ENCODE results near the gene GLI1.
"Not testable (repeated sequence)": the region's sequence is repeated elsewhere in the genome, so short reads cannot be mapped to it uniquely, and the experiment has no call there.

Gene GLI1

DNA sequence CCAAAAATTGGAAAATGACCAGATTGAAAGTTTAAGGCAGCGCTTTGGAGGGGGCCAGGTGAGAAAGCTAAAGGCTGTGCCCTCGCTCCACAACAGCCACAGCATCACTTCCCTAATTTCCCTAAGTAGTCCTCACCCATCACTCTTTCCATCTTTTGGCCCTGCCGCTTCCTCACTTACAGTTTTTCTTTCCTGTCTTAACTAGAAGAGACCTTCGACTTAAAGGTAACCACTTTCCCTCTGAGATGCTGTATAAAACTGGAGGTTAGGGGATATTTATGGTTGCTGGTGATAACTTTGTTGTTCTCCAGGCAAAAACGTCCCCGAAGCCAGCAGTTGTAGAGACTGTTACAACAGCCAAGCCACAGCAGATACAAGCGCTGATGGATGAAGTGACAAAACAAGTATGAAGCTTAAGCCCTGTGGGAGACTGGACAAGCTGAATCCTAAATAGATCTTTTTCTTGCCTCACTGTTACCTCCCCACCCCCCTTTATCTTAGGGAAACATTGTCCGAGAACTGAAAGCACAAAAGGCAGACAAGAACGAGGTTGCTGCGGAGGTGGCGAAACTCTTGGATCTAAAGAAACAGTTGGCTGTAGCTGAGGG is 56.5 kb downstream of the GLI1 start:
- Histone ChIP-seq H3K27me3 (ENCODE audit: insufficient read depth, low read length, poor library complexity) (no peaks in the 10 kb centered on the region), H3K23ac (ENCODE audit: low read length) (no peak overlapping the region), H3K9ac (ENCODE audit: low read length) (no peak overlapping the region), H3K36me3 (ENCODE audit: control insufficient read depth, insufficient read depth, low read length) (peaks cover 39% of the 10 kb centered on the region), H3K18ac (ENCODE audit: low read length) (no peak overlapping the region), H3K27ac (ENCODE audit: low read depth, low read length) (no peak overlapping the region), H4K8ac (ENCODE audit: low read depth, low read length) (no peak overlapping the region), H2AK5ac (ENCODE audit: low read length) (no peak overlapping the region), H4K5ac (ENCODE audit: low read length) (no peak overlapping the region), H3K79me2 (ENCODE audit: control insufficient read depth, insufficient read depth, low read length) (peaks cover 5% of the 10 kb centered on the region), H3K56ac (ENCODE audit: low read length) (no peak overlapping the region), H2BK120ac (ENCODE audit: low read depth, low read length) (no peak overlapping the region), H3K79me1 (ENCODE audit: low read length) (peaks cover 6% of the 10 kb centered on the region), H3K4me2 (ENCODE audit: low read length) (no peak overlapping the region), H2BK5ac (ENCODE audit: low read length) (no peak overlapping the region), H3K4me1 (ENCODE audit: control insufficient read depth, low read depth, low read length) (peaks cover 2% of the 10 kb centered on the region), H2BK15ac (replicated peaks; ENCODE audit: low read depth) (no peak overlapping the region), H3K4me3 (ENCODE audit: low read length) (no peak overlapping the region), H3K4ac (ENCODE audit: low read depth, low read length) (no peak overlapping the region)
- no CpG with 5 or more reads among the region's 11 CpGs for WGBS (ENCODE audit: extremely low coverage, insufficient coverage, low lambda C conversion rate)
- DNase-seq: no peak

DNA sequence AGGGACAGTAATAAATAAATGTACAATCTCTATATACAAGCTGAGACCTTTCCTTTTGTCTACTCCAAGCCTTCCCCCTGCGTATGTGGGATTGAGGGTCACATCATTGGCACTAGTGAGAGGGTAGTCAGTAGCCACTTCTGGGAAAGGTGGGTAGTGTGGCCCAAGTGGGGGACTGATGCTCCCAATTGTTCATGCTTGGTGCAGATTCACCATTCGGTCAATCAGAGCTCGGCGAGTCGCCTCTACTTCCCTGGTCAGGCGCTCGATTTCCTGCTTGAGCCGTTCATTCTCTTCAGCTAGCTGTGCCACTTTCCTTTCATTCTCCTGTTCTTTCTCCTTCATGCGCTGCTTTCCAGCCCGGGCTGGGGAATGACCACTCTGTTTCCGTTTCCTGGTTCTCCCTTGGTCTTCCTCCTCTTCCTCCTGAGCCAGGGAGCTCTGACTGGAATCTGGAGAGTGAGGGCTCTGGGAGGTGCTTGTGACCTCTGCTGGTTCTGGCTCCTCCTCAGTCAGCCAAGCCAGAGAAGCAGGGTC is 57.1 kb downstream of the GLI1 start:
- no peak overlapping the region for H2BK120ac ChIP-seq (ENCODE audit: low read depth, low read length)
- H3K4ac ChIP-seq (ENCODE audit: low read depth, low read length): no peak overlapping the region
- H2AK5ac ChIP-seq (ENCODE audit: low read length): no peak overlapping the region
- no peak overlapping the region for H3K4me2 ChIP-seq (ENCODE audit: low read length)
- H2BK15ac ChIP-seq (replicated peaks; ENCODE audit: low read depth): no peak overlapping the region
- H3K4me3 ChIP-seq (ENCODE audit: low read length): no peak overlapping the region
- H3K56ac ChIP-seq (ENCODE audit: low read length): no peak overlapping the region
- peaks cover 36% of the 10 kb centered on the region for H3K36me3 ChIP-seq (ENCODE audit: control insufficient read depth, insufficient read depth, low read length)
- H3K27me3 ChIP-seq (ENCODE audit: insufficient read depth, low read length, poor library complexity): no peaks in the 10 kb centered on the region
- H4K5ac ChIP-seq (ENCODE audit: low read length): no peak overlapping the region
- H2BK5ac ChIP-seq (ENCODE audit: low read length): no peak overlapping the region
- H3K23ac ChIP-seq (ENCODE audit: low read length): peak overlapping the region; percentile 74
- H3K79me2 ChIP-seq (ENCODE audit: control insufficient read depth, insufficient read depth, low read length): peaks cover 5% of the 10 kb centered on the region
- H3K4me1 ChIP-seq (ENCODE audit: control insufficient read depth, low read depth, low read length): peaks cover 6% of the 10 kb centered on the region
- DNase-seq: no peak
- H4K8ac ChIP-seq (ENCODE audit: low read depth, low read length): no peak overlapping the region
- no CpG with 5 or more reads among the region's 11 CpGs for WGBS (ENCODE audit: extremely low coverage, insufficient coverage, low lambda C conversion rate)
- peaks cover 6% of the 10 kb centered on the region for H3K79me1 ChIP-seq (ENCODE audit: low read length)
- H3K27ac ChIP-seq (ENCODE audit: low read depth, low read length): no peak overlapping the region
- no peak overlapping the region for H3K18ac ChIP-seq (ENCODE audit: low read length)
- no peak overlapping the region for H3K9ac ChIP-seq (ENCODE audit: low read length)

DNA sequence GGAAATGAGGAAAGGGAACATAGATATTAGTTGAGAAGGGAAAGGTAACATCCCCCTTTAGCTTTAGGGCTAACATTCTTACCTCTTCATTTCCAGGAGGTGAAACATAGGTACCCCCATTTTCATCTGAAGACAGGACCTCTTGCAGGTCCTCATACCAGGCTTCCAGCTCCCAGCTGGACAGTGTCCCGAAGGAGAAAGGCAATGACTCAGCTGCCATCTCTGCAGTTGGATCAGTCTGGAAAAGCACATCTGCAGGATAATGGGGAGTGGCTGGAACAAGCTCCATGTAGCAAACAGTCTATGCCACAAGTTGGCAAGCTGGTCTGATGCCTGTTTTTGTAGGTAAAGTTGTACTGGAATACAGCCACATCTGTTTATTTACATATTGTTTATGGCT is 57.6 kb downstream of the GLI1 start:
- no peak overlapping the region for H3K27ac ChIP-seq (ENCODE audit: low read depth, low read length)
- no peak for DNase-seq
- no peak overlapping the region for H4K8ac ChIP-seq (ENCODE audit: low read depth, low read length)
- no peak overlapping the region for H4K5ac ChIP-seq (ENCODE audit: low read length)
- no peak overlapping the region for H2BK5ac ChIP-seq (ENCODE audit: low read length)
- no peak overlapping the region for H3K18ac ChIP-seq (ENCODE audit: low read length)
- peaks cover 5% of the 10 kb centered on the region for H3K79me2 ChIP-seq (ENCODE audit: control insufficient read depth, insufficient read depth, low read length)
- H3K4me3 ChIP-seq (ENCODE audit: low read length): no peak overlapping the region
- no peak overlapping the region for H2AK5ac ChIP-seq (ENCODE audit: low read length)
- H3K4me1 ChIP-seq (ENCODE audit: control insufficient read depth, low read depth, low read length): peaks cover 6% of the 10 kb centered on the region
- H2BK15ac ChIP-seq (replicated peaks; ENCODE audit: low read depth): no peak overlapping the region
- H3K79me1 ChIP-seq (ENCODE audit: low read length): peaks cover 6% of the 10 kb centered on the region
- no peak overlapping the region for H3K4me2 ChIP-seq (ENCODE audit: low read length)
- H3K9ac ChIP-seq (ENCODE audit: low read length): no peak overlapping the region
- H3K36me3 ChIP-seq (ENCODE audit: control insufficient read depth, insufficient read depth, low read length): peaks cover 31% of the 10 kb centered on the region
- H3K56ac ChIP-seq (ENCODE audit: low read length): no peak overlapping the region
- WGBS (ENCODE audit: extremely low coverage, insufficient coverage, low lambda C conversion rate): no CpG with 5 or more reads among the region's 1 CpG
- no peak overlapping the region for H3K23ac ChIP-seq (ENCODE audit: low read length)
- no peaks in the 10 kb centered on the region for H3K27me3 ChIP-seq (ENCODE audit: insufficient read depth, low read length, poor library complexity)
- H3K4ac ChIP-seq (ENCODE audit: low read depth, low read length): no peak overlapping the region
- H2BK120ac ChIP-seq (ENCODE audit: low read depth, low read length): no peak overlapping the region

DNA sequence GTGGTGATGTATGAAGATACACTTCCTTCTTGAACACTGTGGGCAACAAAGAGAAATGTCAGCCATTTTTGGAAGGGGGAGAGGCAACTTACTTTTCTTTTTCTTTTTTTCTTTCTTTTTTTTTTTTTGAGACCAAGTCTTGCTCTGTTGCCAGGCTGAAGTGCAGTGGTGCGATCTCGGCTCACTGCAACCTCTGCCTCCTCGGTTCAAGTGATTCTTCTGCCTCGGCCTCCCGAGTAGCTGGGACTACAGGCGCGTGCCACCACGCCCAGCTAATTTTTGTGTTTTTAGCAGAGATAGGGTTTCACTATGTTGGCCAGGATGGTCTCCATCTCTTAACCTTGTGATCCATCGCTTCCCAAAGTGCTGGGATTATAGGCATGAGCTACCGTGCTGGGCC is 58.1 kb downstream of the GLI1 start:
- H2AK5ac ChIP-seq (ENCODE audit: low read length); H2BK5ac ChIP-seq (ENCODE audit: low read length); H3K23ac ChIP-seq (ENCODE audit: low read length); H4K5ac ChIP-seq (ENCODE audit: low read length); H3K79me2 ChIP-seq (ENCODE audit: control insufficient read depth, insufficient read depth, low read length); H3K4me3 ChIP-seq (ENCODE audit: low read length); H4K8ac ChIP-seq (ENCODE audit: low read depth, low read length); H3K4me1 ChIP-seq (ENCODE audit: control insufficient read depth, low read depth, low read length); H3K18ac ChIP-seq (ENCODE audit: low read length); H3K27me3 ChIP-seq (ENCODE audit: insufficient read depth, low read length, poor library complexity); DNase-seq; H3K9ac ChIP-seq (ENCODE audit: low read length); H3K79me1 ChIP-seq (ENCODE audit: low read length); H3K27ac ChIP-seq (ENCODE audit: low read depth, low read length); H3K4ac ChIP-seq (ENCODE audit: low read depth, low read length); H2BK120ac ChIP-seq (ENCODE audit: low read depth, low read length); H2BK15ac ChIP-seq (replicated peaks; ENCODE audit: low read depth); H3K56ac ChIP-seq (ENCODE audit: low read length); H3K4me2 ChIP-seq (ENCODE audit: low read length): not testable (repeated sequence)
- H3K36me3 ChIP-seq (ENCODE audit: control insufficient read depth, insufficient read depth, low read length): peaks cover 28% of the 10 kb centered on the region
- WGBS (ENCODE audit: extremely low coverage, insufficient coverage, low lambda C conversion rate): no CpG with 5 or more reads among the region's 10 CpGs

DNA sequence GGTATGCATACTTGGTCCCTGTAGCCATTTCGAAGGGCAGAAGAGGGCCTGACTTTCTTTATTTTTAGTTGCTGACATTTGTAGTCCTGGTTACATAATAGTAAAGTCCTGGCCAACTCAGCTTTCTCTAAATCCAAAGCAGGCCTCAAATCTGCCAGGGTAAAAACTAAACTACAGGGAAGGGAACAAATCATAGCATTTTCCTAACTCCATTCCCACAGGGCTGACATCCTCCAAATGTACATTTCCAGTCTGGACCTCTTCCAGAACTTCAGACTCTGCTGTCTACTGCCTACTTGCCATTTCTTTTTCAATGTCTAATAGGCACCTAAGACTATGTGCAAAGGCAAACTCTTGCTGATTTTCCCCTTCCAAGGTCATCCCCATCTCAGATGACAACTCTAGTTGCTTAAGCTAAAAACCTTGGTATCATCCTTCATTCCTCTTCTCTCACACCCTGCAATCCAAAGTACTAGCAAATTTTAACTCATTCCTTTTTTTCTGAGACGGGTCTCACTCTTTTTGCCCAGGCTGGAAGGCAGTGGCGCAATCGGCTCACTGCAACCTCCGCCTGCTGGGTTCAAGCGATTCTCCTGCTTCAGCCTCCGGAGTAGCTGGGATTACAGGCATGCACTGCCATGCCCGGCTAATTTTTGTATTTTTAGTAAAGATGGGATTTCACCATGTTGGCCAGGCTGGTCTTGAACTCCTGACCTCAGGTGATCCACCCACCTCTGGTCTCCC is 58.8 kb downstream of the GLI1 start:
- Histone ChIP-seq H2BK120ac (ENCODE audit: low read depth, low read length) (no peak overlapping the region), H3K4me2 (ENCODE audit: low read length) (peak overlapping the region; percentile 11), H3K36me3 (ENCODE audit: control insufficient read depth, insufficient read depth, low read length) (peaks cover 25% of the 10 kb centered on the region), H3K79me2 (ENCODE audit: control insufficient read depth, insufficient read depth, low read length) (peaks cover 5% of the 10 kb centered on the region), H4K8ac (ENCODE audit: low read depth, low read length) (no peak overlapping the region), H3K18ac (ENCODE audit: low read length) (no peak overlapping the region), H3K23ac (ENCODE audit: low read length) (no peak overlapping the region), H3K27me3 (ENCODE audit: insufficient read depth, low read length, poor library complexity) (no peaks in the 10 kb centered on the region), H2AK5ac (ENCODE audit: low read length) (no peak overlapping the region), H3K9ac (ENCODE audit: low read length) (peak overlapping the region; percentile 33), H3K79me1 (ENCODE audit: low read length) (peaks cover 6% of the 10 kb centered on the region), H3K4me1 (ENCODE audit: control insufficient read depth, low read depth, low read length) (peaks cover 6% of the 10 kb centered on the region), H3K4ac (ENCODE audit: low read depth, low read length) (no peak overlapping the region), H3K27ac (ENCODE audit: low read depth, low read length) (no peak overlapping the region), H3K56ac (ENCODE audit: low read length) (no peak overlapping the region), H4K5ac (ENCODE audit: low read length) (no peak overlapping the region), H2BK5ac (ENCODE audit: low read length) (no peak overlapping the region), H2BK15ac (replicated peaks; ENCODE audit: low read depth) (no peak overlapping the region), H3K4me3 (ENCODE audit: low read length) (no peak overlapping the region)
- DNase-seq: no peak
- WGBS (ENCODE audit: extremely low coverage, insufficient coverage, low lambda C conversion rate): no CpG with 5 or more reads among the region's 8 CpGs

Measured in mesendoderm (in vitro differentiated cells).